HepG2 (cell line): ENCODE measurements around the gene FOSB. TPM values are rescaled to one million over a fixed set of nuclear protein-coding genes. Genes with fewer than 3 reads are reported as not detected.

Experiments used
- ATAD3A ChIP-seq: sonication (generic); formaldehyde crosslinking; IDR thresholded peaks from 2 replicates; pipeline ENCODE4 v1.4.0; 2020; ENCODE audit warnings: missing genetic modification reagents
- CHD4 ChIP-seq: fragments of 200-600 bp; sonication (generic); IDR thresholded peaks from 2 replicates; pipeline ENCODE4 v1.7.0; 2017; ENCODE audit warnings: mild to moderate bottlenecking, low read length, borderline replicate concordance
- FOXC1 ChIP-seq: sonication (generic); formaldehyde crosslinking; IDR thresholded peaks from 2 replicates; pipeline ENCODE4 v1.8.0; 2022; ENCODE audit warnings: mild to moderate bottlenecking, missing genetic modification reagents, borderline replicate concordance
- JUN ChIP-seq: sonication (generic); formaldehyde crosslinking; IDR thresholded peaks from 2 replicates; pipeline ENCODE4 v1.4.0; 2020; ENCODE audit warnings: mild to moderate bottlenecking, missing genetic modification reagents
- KAT8 ChIP-seq: IDR thresholded peaks from 2 replicates; pipeline ENCODE4 v1.6.1; 2016; ENCODE audit warnings: missing genetic modification reagents, missing compliant biosample characterization
- KDM2A ChIP-seq: sonication (generic); formaldehyde crosslinking; IDR thresholded peaks from 2 replicates; pipeline ENCODE4 v1.4.0; 2020; ENCODE audit warnings: low read depth, missing genetic modification reagents, borderline replicate concordance
- KDM3A ChIP-seq: IDR thresholded peaks from 2 replicates; pipeline ENCODE4 v1.6.1; 2018; ENCODE audit warnings: low read depth, missing compliant biosample characterization
- KLF13 ChIP-seq: sonication (generic); formaldehyde crosslinking; IDR thresholded peaks from 2 replicates; pipeline ENCODE4 v1.4.0; 2020; ENCODE audit warnings: mild to moderate bottlenecking, missing genetic modification reagents
- KMT2A ChIP-seq: sonication (generic); formaldehyde crosslinking; IDR thresholded peaks from 2 replicates; pipeline ENCODE4 v1.4.0; 2020; ENCODE audit warnings: missing genetic modification reagents
- PCBP1 ChIP-seq: fragments of 200-400 bp; formaldehyde crosslinking; IDR thresholded peaks from 2 replicates; pipeline ENCODE4 v1.6.1; 2017; ENCODE audit warnings: mild to moderate bottlenecking, low read depth, low read length, borderline replicate concordance
- PLRG1 ChIP-seq: fragments of 450-650 bp; conservative IDR thresholded peaks from 2 replicates; pipeline ENCODE4 v1.6.1; 2016
- POLR2A ChIP-seq, 2 experiments: IDR thresholded peaks; 2 replicates each; pipeline ENCODE4 v1.6.1; 2011; ENCODE audit warnings: low read depth in 2 of 2, low read length in 2 of 2, mild to moderate bottlenecking in 1 of 2, moderate library complexity in 1 of 2; ENCODE audit not compliant: insufficient read depth in 1 of 2
- POLR2AphosphoS5 ChIP-seq: IDR thresholded peaks from 2 replicates; pipeline ENCODE4 v1.6.1; 2012; ENCODE audit warnings: low read depth, low read length
- SAP130 ChIP-seq: IDR thresholded peaks from 2 replicates; pipeline ENCODE4 v1.6.1; 2016; ENCODE audit warnings: low read depth
- TCF7L2 ChIP-seq: IDR thresholded peaks from 2 replicates; pipeline ENCODE4 v1.6.1; 2011; ENCODE audit warnings: mild to moderate bottlenecking, low read depth, low read length, moderate library complexity
- ZFP41 ChIP-seq: sonication (generic); formaldehyde crosslinking; IDR thresholded peaks from 2 replicates; pipeline ENCODE4 v1.4.0; 2020; ENCODE audit warnings: mild to moderate bottlenecking, missing genetic modification reagents, borderline replicate concordance
- ZNF484 ChIP-seq: sonication (generic); formaldehyde crosslinking; IDR thresholded peaks from 2 replicates; pipeline ENCODE4 v1.5.1; 2020; ENCODE audit warnings: mild to moderate bottlenecking, low read depth, missing genetic modification reagents, borderline replicate concordance
- ZNF550 ChIP-seq: sonication (generic); formaldehyde crosslinking; IDR thresholded peaks from 2 replicates; pipeline ENCODE4 v1.4.0; 2020; ENCODE audit warnings: mild to moderate bottlenecking, missing genetic modification reagents, borderline replicate concordance
- ZNF577 ChIP-seq: sonication (generic); formaldehyde crosslinking; IDR thresholded peaks from 2 replicates; pipeline ENCODE4 v1.4.0; 2020; ENCODE audit warnings: mild to moderate bottlenecking, low read depth, missing genetic modification reagents, borderline replicate concordance
- ZNF629 ChIP-seq: sonication (generic); formaldehyde crosslinking; conservative IDR thresholded peaks from 2 replicates; pipeline ENCODE4 v1.5.0; 2020; ENCODE audit warnings: missing genetic modification reagents
- ZNF678 ChIP-seq: sonication (generic); formaldehyde crosslinking; IDR thresholded peaks from 2 replicates; pipeline ENCODE4 v1.4.0; 2020; ENCODE audit warnings: mild to moderate bottlenecking, missing genetic modification reagents
- polyA plus RNA-seq, 8 experiments: library from polyadenylated mRNA; depleted of rRNA in 3 of 8; stranded (reverse) in 7 of 8; unstranded in 1 of 8; fragments of >200 nt; fragmentation: Illumina TruSeq in 4 of 8; extraction: Trizol in 4 of 8; gene quantifications; 2 replicates each; pipeline versions ENCODE4 v1.2.1 to v1.2.3, GENCODE V29; 2011 to 2016; ENCODE audit warnings: low read depth in 4 of 8, missing spikeins in 1 of 8, mixed read lengths in 1 of 8; ENCODE audit not compliant: insufficient read depth in 1 of 8
- total RNA-seq, 5 experiments: library from RNA; depleted of rRNA; stranded (reverse); fragments of >200 nt; fragmentation: Illumina TruSeq; extraction: Trizol; gene quantifications; 2 replicates each; pipeline ENCODE4 v1.2.3, GENCODE V29; 2016; ENCODE audit warnings: low read depth in 1 of 5
- TF ChIP-seq, protein P1 (sequence below), 2 experiments: sonication (generic) in 1 of 2; formaldehyde crosslinking in 1 of 2; IDR thresholded peaks; 2 replicates each; pipeline versions ENCODE4 v1.4.0 to v1.6.1; 2016 to 2020; ENCODE audit warnings: borderline replicate concordance in 1 of 2, low read depth in 1 of 2, mild to moderate bottlenecking in 1 of 2, missing genetic modification reagents in 1 of 2
- TF ChIP-seq, protein P2 (sequence below): sonication (generic); formaldehyde crosslinking; IDR thresholded peaks from 2 replicates; pipeline ENCODE4 v1.5.1; 2020; ENCODE audit warnings: missing genetic modification reagents, mild to moderate bottlenecking, borderline replicate concordance
- TF ChIP-seq, protein P3 (sequence below): fragments of 450-650 bp; IDR thresholded peaks from 2 replicates; pipeline ENCODE4 v1.6.1; 2017

The FOSB gene
- total and polyA plus RNA-seq, 2 of the 13 experiments (the other 11 are each of a cell fraction or from before 2014, with no cell fraction given): 2.8 to 6.0 TPM

DNA sequence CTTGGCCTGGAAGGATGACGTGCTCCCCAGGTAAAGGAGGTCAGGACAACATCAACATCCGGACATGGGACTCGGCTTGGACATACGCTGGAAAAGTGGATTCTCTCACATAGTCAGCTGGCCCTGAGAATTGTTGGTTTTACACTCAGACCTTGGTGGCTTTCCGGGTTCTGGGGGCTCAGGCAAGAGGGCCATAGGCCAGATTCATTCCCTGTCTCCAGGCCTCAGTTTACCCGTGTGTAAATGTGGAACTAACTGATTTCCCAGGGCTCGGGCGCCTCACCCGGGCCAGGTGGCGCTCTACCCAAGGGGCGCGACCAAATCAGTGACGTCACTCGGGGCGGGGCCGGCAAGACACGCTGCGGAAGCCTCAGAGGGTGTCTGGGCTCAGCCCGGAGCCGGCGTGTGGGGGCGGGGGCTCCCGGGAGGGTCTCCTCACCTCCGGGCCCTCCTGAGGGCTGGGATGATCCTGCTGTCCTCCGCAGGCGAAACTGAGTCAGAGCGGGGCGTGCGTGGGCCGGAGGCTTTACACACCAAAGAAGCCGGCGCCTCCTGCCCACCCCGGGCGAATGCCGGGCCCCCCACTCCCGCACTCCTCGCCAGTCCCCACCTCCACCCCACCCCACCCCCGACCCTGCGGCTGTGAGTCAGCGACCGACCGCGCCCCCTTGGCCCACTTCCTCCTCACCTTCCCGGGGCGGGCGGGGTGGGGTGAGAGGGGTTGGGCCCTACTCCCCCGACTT lies 38.6 kb downstream of the FOSB start (continued):
- TF ChIP-seq, protein P1, sequence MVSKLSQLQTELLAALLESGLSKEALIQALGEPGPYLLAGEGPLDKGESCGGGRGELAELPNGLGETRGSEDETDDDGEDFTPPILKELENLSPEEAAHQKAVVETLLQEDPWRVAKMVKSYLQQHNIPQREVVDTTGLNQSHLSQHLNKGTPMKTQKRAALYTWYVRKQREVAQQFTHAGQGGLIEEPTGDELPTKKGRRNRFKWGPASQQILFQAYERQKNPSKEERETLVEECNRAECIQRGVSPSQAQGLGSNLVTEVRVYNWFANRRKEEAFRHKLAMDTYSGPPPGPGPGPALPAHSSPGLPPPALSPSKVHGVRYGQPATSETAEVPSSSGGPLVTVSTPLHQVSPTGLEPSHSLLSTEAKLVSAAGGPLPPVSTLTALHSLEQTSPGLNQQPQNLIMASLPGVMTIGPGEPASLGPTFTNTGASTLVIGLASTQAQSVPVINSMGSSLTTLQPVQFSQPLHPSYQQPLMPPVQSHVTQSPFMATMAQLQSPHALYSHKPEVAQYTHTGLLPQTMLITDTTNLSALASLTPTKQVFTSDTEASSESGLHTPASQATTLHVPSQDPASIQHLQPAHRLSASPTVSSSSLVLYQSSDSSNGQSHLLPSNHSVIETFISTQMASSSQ (IDR thresholded peaks at IDR 0.05; ENCODE audit: low read depth): no peak
- TF ChIP-seq, protein P1 (CRISPR knock-in tag; IDR thresholded peaks at IDR 0.05; ENCODE audit: borderline replicate concordance): peak; percentile 8; the same call in 1 of the 2 replicates
- no peak for TF ChIP-seq ZFP41 (CRISPR knock-in tag)
- TF ChIP-seq KDM3A (CRISPR knock-in tag): no peak
- TF ChIP-seq ZNF484 (CRISPR knock-in tag): no peak
- peak; percentile 68 for TF ChIP-seq ZNF629 (CRISPR knock-in tag)
- TF ChIP-seq ZNF577 (CRISPR knock-in tag): no peak
- peak; percentile 66 for TF ChIP-seq POLR2AphosphoS5
- TF ChIP-seq SAP130 (CRISPR knock-in tag): peak; percentile 84
- TF ChIP-seq, protein P2, sequence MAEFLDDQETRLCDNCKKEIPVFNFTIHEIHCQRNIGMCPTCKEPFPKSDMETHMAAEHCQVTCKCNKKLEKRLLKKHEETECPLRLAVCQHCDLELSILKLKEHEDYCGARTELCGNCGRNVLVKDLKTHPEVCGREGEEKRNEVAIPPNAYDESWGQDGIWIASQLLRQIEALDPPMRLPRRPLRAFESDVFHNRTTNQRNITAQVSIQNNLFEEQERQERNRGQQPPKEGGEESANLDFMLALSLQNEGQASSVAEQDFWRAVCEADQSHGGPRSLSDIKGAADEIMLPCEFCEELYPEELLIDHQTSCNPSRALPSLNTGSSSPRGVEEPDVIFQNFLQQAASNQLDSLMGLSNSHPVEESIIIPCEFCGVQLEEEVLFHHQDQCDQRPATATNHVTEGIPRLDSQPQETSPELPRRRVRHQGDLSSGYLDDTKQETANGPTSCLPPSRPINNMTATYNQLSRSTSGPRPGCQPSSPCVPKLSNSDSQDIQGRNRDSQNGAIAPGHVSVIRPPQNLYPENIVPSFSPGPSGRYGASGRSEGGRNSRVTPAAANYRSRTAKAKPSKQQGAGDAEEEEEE (CRISPR knock-in tag): no peak
- no peak for TF ChIP-seq TCF7L2
- peak; percentile 51; the same call in 1 of the 2 replicates for TF ChIP-seq KDM2A
- no peak for TF ChIP-seq KMT2A (CRISPR knock-in tag)
- TF ChIP-seq ZNF678 (CRISPR knock-in tag): no peak
- peak; percentile 80; the same call in 1 of the 2 replicates for TF ChIP-seq FOXC1 (CRISPR knock-in tag)
- TF ChIP-seq ATAD3A (CRISPR knock-in tag): no peak
- no peak; the same call in 1 of the 2 replicates for TF ChIP-seq KAT8 (CRISPR knock-in tag)
- 0 out of 2 replicates have a peak, but pooled peaks have one; percentile 16 for TF ChIP-seq KLF13 (CRISPR knock-in tag)
- TF ChIP-seq, protein P3, sequence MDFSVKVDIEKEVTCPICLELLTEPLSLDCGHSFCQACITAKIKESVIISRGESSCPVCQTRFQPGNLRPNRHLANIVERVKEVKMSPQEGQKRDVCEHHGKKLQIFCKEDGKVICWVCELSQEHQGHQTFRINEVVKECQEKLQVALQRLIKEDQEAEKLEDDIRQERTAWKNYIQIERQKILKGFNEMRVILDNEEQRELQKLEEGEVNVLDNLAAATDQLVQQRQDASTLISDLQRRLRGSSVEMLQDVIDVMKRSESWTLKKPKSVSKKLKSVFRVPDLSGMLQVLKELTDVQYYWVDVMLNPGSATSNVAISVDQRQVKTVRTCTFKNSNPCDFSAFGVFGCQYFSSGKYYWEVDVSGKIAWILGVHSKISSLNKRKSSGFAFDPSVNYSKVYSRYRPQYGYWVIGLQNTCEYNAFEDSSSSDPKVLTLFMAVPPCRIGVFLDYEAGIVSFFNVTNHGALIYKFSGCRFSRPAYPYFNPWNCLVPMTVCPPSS: no peak
- no peak for TF ChIP-seq CHD4
- TF ChIP-seq POLR2A (IDR thresholded peaks at IDR 0.05; ENCODE audit: insufficient read depth in 1 of 2, low read depth in 2 of 2, low read length in 2 of 2): peak; percentile 55 to 82; a peak in 3 of 4 replicates
- TF ChIP-seq PLRG1: no peak
- 0 out of 2 replicates have a peak, but pooled peaks have one; percentile 78 for TF ChIP-seq PCBP1
- TF ChIP-seq JUN (CRISPR knock-in tag): no peak
- TF ChIP-seq ZNF550: 0 out of 2 replicates have a peak, but pooled peaks have one; percentile 65
